CD14-positive monocyte (primary cell): ENCODE measurements around the gene PHACTR3. TPM values are rescaled to one million over a fixed set of nuclear protein-coding genes. Genes with fewer than 3 reads are reported as not detected.

Experiments used
- DNase-seq, 3 donors: peaks; one replicate each; pipeline ENCODE4 v3.0.0-alpha.2; 2011 to 2022
- H2AFZ ChIP-seq: 2 replicates; pipeline ENCODE4 v1.6.0; 2012; ENCODE audit warnings: mild to moderate bottlenecking, low read depth, low read length, inconsistent platforms; ENCODE audit not compliant: insufficient read depth, poor library complexity, severe bottlenecking
- H3K27ac ChIP-seq, 2 donors: 1 replicate in 1 of 2; 2 replicates in 1 of 2; pipeline ENCODE4 v1.5.1; 2012 to 2013; ENCODE audit warnings: low read length in 2 of 2, control low read depth in 1 of 2, inconsistent platforms in 1 of 2, low read depth in 1 of 2, mild to moderate bottlenecking in 1 of 2
- H3K27me3 ChIP-seq, 2 donors: one replicate each; pipeline versions ENCODE4 v1.6.0 to v1.6.1; 2011 to 2013; ENCODE audit warnings: low read length in 2 of 2; ENCODE audit not compliant: control insufficient read depth in 2 of 2, insufficient read depth in 2 of 2
- H3K36me3 ChIP-seq, 2 donors: replicated peaks in 1 of 2; 1 replicate in 1 of 2; 2 replicates in 1 of 2; pipeline versions ENCODE4 v1.5.1 to v1.6.1; 2012 to 2013; ENCODE audit warnings: low read length in 2 of 2, control low read depth in 1 of 2, inconsistent platforms in 1 of 2, mild to moderate bottlenecking in 1 of 2; ENCODE audit not compliant: insufficient read depth in 2 of 2, control insufficient read depth in 1 of 2
- H3K4me1 ChIP-seq, 2 donors: 1 replicate in 1 of 2; 2 replicates in 1 of 2; pipeline versions ENCODE4 v1.5.1 to v1.6.1; 2012 to 2013; ENCODE audit warnings: low read length in 2 of 2, control low read depth in 1 of 2, inconsistent platforms in 1 of 2, mild to moderate bottlenecking in 1 of 2, moderate library complexity in 1 of 2; ENCODE audit not compliant: insufficient read depth in 2 of 2, control insufficient read depth in 1 of 2
- H3K4me2 ChIP-seq: replicated peaks from 2 replicates; pipeline ENCODE3; 2012; ENCODE audit warnings: low read length, moderate library complexity, mild to moderate bottlenecking; ENCODE audit not compliant: poor library complexity, severe bottlenecking; ENCODE audit errors: extremely low read depth
- H3K4me3 ChIP-seq, 3 experiments: fragments of 200-600 bp in 1 of 3; sonication (generic) in 1 of 3; replicated peaks in 1 of 3; 1 replicate in 2 of 3; 2 replicates in 1 of 3; pipeline ENCODE4 v1.5.1; 2011 to 2013; ENCODE audit warnings: low read length in 3 of 3, mild to moderate bottlenecking in 3 of 3, control low read depth in 2 of 3, low read depth in 2 of 3, inconsistent platforms in 1 of 3, moderate library complexity in 1 of 3
- H3K79me2 ChIP-seq: 2 replicates; pipeline ENCODE4 v1.6.0; 2012; ENCODE audit warnings: mild to moderate bottlenecking, control low read depth, inconsistent platforms, low read length, moderate library complexity; ENCODE audit not compliant: insufficient read depth
- H3K9ac ChIP-seq: 2 replicates; pipeline ENCODE4 v1.6.0; 2017; ENCODE audit warnings: low read length, mild to moderate bottlenecking; ENCODE audit not compliant: insufficient read depth, poor library complexity, severe bottlenecking
- H3K9me3 ChIP-seq, 2 donors: replicated peaks in 1 of 2; 1 replicate in 1 of 2; 2 replicates in 1 of 2; pipeline versions ENCODE4 v1.5.1 to v1.6.1; 2012 to 2013; ENCODE audit warnings: low read length in 2 of 2, control low read depth in 1 of 2; ENCODE audit not compliant: control insufficient read depth in 1 of 2, insufficient read depth in 1 of 2
- H4K20me1 ChIP-seq: 2 replicates; pipeline ENCODE4 v1.6.0; 2012; ENCODE audit warnings: mild to moderate bottlenecking, low read length, control low read depth, moderate library complexity; ENCODE audit not compliant: insufficient read depth
- H3K27ac Mint-ChIP-seq, 7 donors: one replicate each; pipeline ENCODE4 v1.8.0; 2020; ENCODE audit warnings: mild to moderate bottlenecking in 7 of 7, mixed read lengths in 7 of 7, moderate library complexity in 6 of 7, inconsistent platforms in 2 of 7
- H3K27me3 Mint-ChIP-seq, 3 donors: one replicate each; pipeline ENCODE4 v1.8.0; 2021 to 2022; ENCODE audit warnings: low read depth in 3 of 3, mild to moderate bottlenecking in 3 of 3, mixed read lengths in 3 of 3, moderate library complexity in 3 of 3, inconsistent platforms in 1 of 3
- H3K36me3 Mint-ChIP-seq, 2 donors: one replicate each; pipeline ENCODE4 v1.8.0; 2020; ENCODE audit warnings: mixed read lengths in 2 of 2, inconsistent platforms in 1 of 2, mild to moderate bottlenecking in 1 of 2
- H3K4me1 Mint-ChIP-seq: one replicate; pipeline ENCODE4 v1.8.0; 2020; ENCODE audit warnings: mild to moderate bottlenecking, mixed read lengths
- H3K4me3 Mint-ChIP-seq, 2 donors: one replicate each; pipeline ENCODE4 v1.8.0; 2020; ENCODE audit warnings: mild to moderate bottlenecking in 2 of 2, mixed read lengths in 2 of 2, moderate library complexity in 1 of 2
- H3K9me3 Mint-ChIP-seq, 7 donors: one replicate each; pipeline ENCODE4 v1.8.0; 2020 to 2022; ENCODE audit warnings: mixed read lengths in 7 of 7, mild to moderate bottlenecking in 6 of 7, moderate library complexity in 6 of 7, inconsistent platforms in 2 of 7
- CTCF ChIP-seq: fragments of 200-600 bp; IDR thresholded peaks from one replicate; pipeline ENCODE4 v1.8.0; 2022; ENCODE audit warnings: antibody characterized with exemption, mild to moderate bottlenecking
- WGBS: methylation state at CpG from one replicate; pipeline ENCODE4 v1.1.5; 2013; ENCODE audit warnings: missing lambda C conversion rate; ENCODE audit not compliant: insufficient coverage; 5-methylcytosine and 5-hydroxymethylcytosine counted together
- intact Hi-C, 2 donors: fragments of 100-400 bp; cut with micrococcal nuclease; formaldehyde crosslinking; loops; one replicate each; pipeline versions ENCODE4 v1.15.0 to v1.15.1; 2023
- polyA plus RNA-seq, 3 donors: library from polyadenylated mRNA; depleted of rRNA in 1 of 3; unstranded in 2 of 3; stranded (reverse) in 1 of 3; fragments of 300-500 nt in 2 of 3; fragments of >200 nt in 1 of 3; fragmentation: Illumina TruSeq in 2 of 3; gene quantifications; 1 replicate in 2 of 3; 2 replicates in 1 of 3; pipeline ENCODE4 v1.2.3, GENCODE V29; 2012 to 2021

Gene PHACTR3
- polyA plus RNA-seq, 3 donors: 0.11 to 0.17 TPM; not detected in 1

GRCh38 chr20:59564943-59565342 is 39.4 kb upstream of the PHACTR3 start:
- H3K27ac ChIP-seq: no peak overlapping the region
- H3K36me3 ChIP-seq: no peaks in the 10 kb centered on the region
- no peaks in the 10 kb centered on the region for H4K20me1 ChIP-seq
- Mint-ChIP-seq H3K27me3 (peaks cover 4 to 12% (median 6%) of the 10 kb centered on the region in 3 donors), H3K9me3 (no peaks in the 10 kb centered on the region), H3K4me3 (no peak overlapping the region), H3K27ac (no peak overlapping the region), H3K4me1 (no peaks in the 10 kb centered on the region), H3K36me3 (no peaks in the 10 kb centered on the region)
- H3K27me3 ChIP-seq: no peaks in the 10 kb centered on the region
- DNase-seq: no peak
- no peak overlapping the region for H3K9ac ChIP-seq
- no peak overlapping the region for H3K4me2 ChIP-seq
- H3K4me3 ChIP-seq: no peak overlapping the region
- WGBS: 100% methylated on average over 1 of the region's 1 CpG
- H3K4me1 ChIP-seq: no peaks in the 10 kb centered on the region
- intact Hi-C loops: no loop called here
- no peaks in the 10 kb centered on the region for H3K79me2 ChIP-seq
- H2AFZ ChIP-seq: no peak overlapping the region
- TF ChIP-seq CTCF: no peak
- H3K9me3 ChIP-seq: no peaks in the 10 kb centered on the region

GRCh38 chr20:59565768-59566461 is 38.4 kb upstream of the PHACTR3 start:
- no peak for DNase-seq
- H3K4me3 ChIP-seq: no peak overlapping the region
- intact Hi-C loops: no loop called here
- no peak for TF ChIP-seq CTCF
- H3K79me2 ChIP-seq: no peaks in the 10 kb centered on the region
- no peaks in the 10 kb centered on the region for H4K20me1 ChIP-seq
- H2AFZ ChIP-seq: no peak overlapping the region
- Mint-ChIP-seq H3K36me3 (no peaks in the 10 kb centered on the region), H3K4me1 (no peaks in the 10 kb centered on the region), H3K9me3 (no peaks in the 10 kb centered on the region), H3K27ac (no peak overlapping the region), H3K27me3 (peaks cover 4 to 12% (median 6%) of the 10 kb centered on the region in 3 donors), H3K4me3 (no peak overlapping the region)
- H3K9ac ChIP-seq: no peak overlapping the region
- WGBS: 90% methylated on average over 5 of the region's 11 CpGs
- no peak overlapping the region for H3K4me2 ChIP-seq
- H3K9me3 ChIP-seq: no peaks in the 10 kb centered on the region
- H3K27ac ChIP-seq: no peak overlapping the region
- no peaks in the 10 kb centered on the region for H3K36me3 ChIP-seq
- no peaks in the 10 kb centered on the region for H3K4me1 ChIP-seq
- no peaks in the 10 kb centered on the region for H3K27me3 ChIP-seq
